Neural cell (in vitro differentiated cells): ENCODE data around the gene ZNF70. TPM values are rescaled to one million over a fixed set of nuclear protein-coding genes. Genes with fewer than 3 reads are reported as not detected.

Experiments
- H2AFZ ChIP-seq: fragments of 200-600, 300-800 bp; sonication (generic), shearing (Covaris generic); 2 replicates; pipeline ENCODE4 v1.6.0; 2014; ENCODE audit warnings: low read depth, mild to moderate bottlenecking, antibody characterized with exemption, low read length, moderate library complexity
- H3F3A ChIP-seq: fragments of 200-600 bp; shearing (Covaris generic); 2 replicates; pipeline ENCODE4 v1.6.1; 2016; ENCODE audit warnings: mild to moderate bottlenecking, moderate library complexity, mixed read lengths, antibody characterized with exemption, low read length; ENCODE audit not compliant: insufficient read depth, poor library complexity, severe bottlenecking
- H3K27ac ChIP-seq: fragments of 200-600, 300-800 bp; sonication (generic), shearing (Covaris generic); 2 replicates; pipeline ENCODE4 v1.5.1; 2014; ENCODE audit warnings: mild to moderate bottlenecking, low read length, moderate library complexity
- H3K27me3 ChIP-seq: fragments of 300-800, 200-600 bp; sonication (generic), shearing (Covaris generic); 2 replicates; pipeline ENCODE4 v1.6.0; 2014; ENCODE audit warnings: mild to moderate bottlenecking, low read depth, low read length, moderate library complexity; ENCODE audit not compliant: insufficient read depth
- H3K36me3 ChIP-seq: fragments of 300-800, 200-600 bp; sonication (generic), shearing (Covaris generic); 2 replicates; pipeline ENCODE4 v1.5.1; 2014; ENCODE audit warnings: mild to moderate bottlenecking, antibody characterized with exemption, low read length, moderate library complexity; ENCODE audit not compliant: insufficient read depth
- H3K4me2 ChIP-seq: fragments of 300-800, 200-600 bp; sonication (generic), shearing (Covaris generic); 2 replicates; pipeline ENCODE4 v1.6.0; 2014; ENCODE audit warnings: mild to moderate bottlenecking, low read length
- H3K4me3 ChIP-seq: fragments of 300-800, 200-600 bp; sonication (generic), shearing (Covaris generic); 2 replicates; pipeline ENCODE4 v1.5.1; 2014; ENCODE audit warnings: mild to moderate bottlenecking, low read length, moderate library complexity
- H3K79me2 ChIP-seq: fragments of 200-600 bp; shearing (Covaris generic); replicated peaks from 2 replicates; pipeline ENCODE4 v1.6.0; 2014; ENCODE audit warnings: mild to moderate bottlenecking, low read length, moderate library complexity; ENCODE audit not compliant: insufficient read depth
- H3K9ac ChIP-seq: fragments of 300-800, 200-600 bp; sonication (generic), shearing (Covaris generic); 2 replicates; pipeline ENCODE4 v1.6.1; 2016; ENCODE audit warnings: mild to moderate bottlenecking, low read length, mixed read lengths
- H3K9me2 ChIP-seq: fragments of 200-600 bp; shearing (Covaris generic); 2 replicates; pipeline ENCODE4 v1.6.1; 2016; ENCODE audit warnings: mild to moderate bottlenecking, low read length, mixed read lengths; ENCODE audit not compliant: insufficient read depth
- H3K9me3 ChIP-seq: fragments of 200-600, 300-800 bp; sonication (generic), shearing (Covaris generic); 2 replicates; pipeline ENCODE4 v1.6.1; 2016; ENCODE audit warnings: mild to moderate bottlenecking, mixed run types, low read length, moderate library complexity, mixed read lengths
- H4K20me1 ChIP-seq: fragments of 200-600 bp; shearing (Covaris generic); 2 replicates; pipeline ENCODE4 v1.6.1; 2016; ENCODE audit warnings: mild to moderate bottlenecking, mixed run types; ENCODE audit not compliant: insufficient read depth
- EP300 ChIP-seq: fragments of 450-650 bp; conservative IDR thresholded peaks from 2 replicates; pipeline ENCODE4 v1.6.1; 2014; ENCODE audit warnings: antibody characterized with exemption, mild to moderate bottlenecking, moderate library complexity; ENCODE audit not compliant: poor library complexity, severe bottlenecking
- EZH2 ChIP-seq: fragments of 200-600, 300-800 bp; shearing (Covaris generic), sonication (generic); IDR thresholded peaks from 2 replicates; pipeline ENCODE4 v1.6.1; 2014; ENCODE audit warnings: antibody characterized with exemption, low read length, borderline replicate concordance, mild to moderate bottlenecking; ENCODE audit not compliant: insufficient read depth, poor library complexity, severe bottlenecking
- MXI1 ChIP-seq: fragments of 450-650 bp; conservative IDR thresholded peaks from 2 replicates; pipeline ENCODE4 v1.6.1; 2014; ENCODE audit warnings: antibody characterized with exemption, mild to moderate bottlenecking; ENCODE audit not compliant: poor library complexity, severe bottlenecking
- POLR2AphosphoS5 ChIP-seq: IDR thresholded peaks from 2 replicates; pipeline ENCODE4 v1.6.1; 2012
- RAD21 ChIP-seq: fragments of 450-650 bp; conservative IDR thresholded peaks from 2 replicates; pipeline ENCODE4 v1.6.1; 2014; ENCODE audit warnings: antibody characterized with exemption, mild to moderate bottlenecking, moderate library complexity
- SMC3 ChIP-seq: fragments of 450-650 bp; conservative IDR thresholded peaks from 2 replicates; pipeline ENCODE4 v1.6.1; 2014; ENCODE audit warnings: antibody characterized with exemption, mild to moderate bottlenecking, moderate library complexity; ENCODE audit not compliant: poor library complexity
- TAF1 ChIP-seq: IDR thresholded peaks from 2 replicates; pipeline ENCODE4 v1.6.1; 2012; ENCODE audit warnings: low read depth
- polyA plus RNA-seq: library from polyadenylated mRNA; depleted of rRNA; stranded (reverse); fragments of >200 nt; gene quantifications from 2 replicates; pipeline ENCODE4 v1.2.3, GENCODE V29; 2014
- TF ChIP-seq, protein P1 (sequence below): fragments of 450-650 bp; IDR thresholded peaks from 2 replicates; pipeline ENCODE4 v1.5.1; 2014; ENCODE audit warnings: antibody characterized with exemption, mild to moderate bottlenecking, moderate library complexity; ENCODE audit not compliant: poor library complexity, severe bottlenecking
- TF ChIP-seq, protein P2 (sequence below): IDR thresholded peaks from 2 replicates; pipeline ENCODE4 v1.6.1; 2012; ENCODE audit warnings: borderline replicate concordance

Gene ZNF70
- polyA plus RNA-seq, 1 donor from 2014 or later, result 1.3 TPM

DNA sequence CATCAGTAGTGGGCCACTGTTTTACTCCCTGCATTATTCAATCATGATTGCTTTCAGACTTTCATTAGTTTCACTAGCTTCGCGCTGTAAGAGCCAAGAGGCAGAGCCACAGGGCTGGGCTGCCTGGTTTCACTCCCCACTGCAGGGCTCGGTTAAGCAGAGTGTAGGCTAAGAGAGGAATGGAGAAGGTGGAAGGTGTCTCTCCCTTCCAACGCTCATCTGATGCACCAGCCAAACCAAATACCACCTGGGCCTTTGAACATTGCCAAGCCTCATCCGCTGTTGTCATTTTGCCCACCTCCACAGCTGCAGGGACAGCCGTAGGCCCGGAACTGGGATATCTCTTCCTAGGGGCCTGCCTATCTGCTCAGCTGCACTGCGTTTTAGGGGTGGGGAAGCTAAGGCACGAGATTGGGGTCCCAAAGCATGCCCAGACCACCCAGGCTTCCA is 35.4 kb upstream of the ZNF70 start:
- H3K27me3 ChIP-seq, result no peaks in the 10 kb centered on the region
- peak overlapping the region; percentile 99 for H3K27ac ChIP-seq
- peak overlapping the region; percentile 92 for H2AFZ ChIP-seq
- H3K4me2 ChIP-seq, result peak overlapping the region; percentile 81
- H3K9ac ChIP-seq, result peak overlapping the region; percentile 100
- peaks cover 39% of the 10 kb centered on the region for H3K79me2 ChIP-seq
- H3K9me2 ChIP-seq, result no peaks in the 10 kb centered on the region
- TF ChIP-seq POLR2AphosphoS5 (no peak), TAF1 (no peak), MXI1 (no peak), EZH2 (no peak), RAD21 (no peak), EP300 (no peak), SMC3 (no peak)
- TF ChIP-seq, protein P1, sequence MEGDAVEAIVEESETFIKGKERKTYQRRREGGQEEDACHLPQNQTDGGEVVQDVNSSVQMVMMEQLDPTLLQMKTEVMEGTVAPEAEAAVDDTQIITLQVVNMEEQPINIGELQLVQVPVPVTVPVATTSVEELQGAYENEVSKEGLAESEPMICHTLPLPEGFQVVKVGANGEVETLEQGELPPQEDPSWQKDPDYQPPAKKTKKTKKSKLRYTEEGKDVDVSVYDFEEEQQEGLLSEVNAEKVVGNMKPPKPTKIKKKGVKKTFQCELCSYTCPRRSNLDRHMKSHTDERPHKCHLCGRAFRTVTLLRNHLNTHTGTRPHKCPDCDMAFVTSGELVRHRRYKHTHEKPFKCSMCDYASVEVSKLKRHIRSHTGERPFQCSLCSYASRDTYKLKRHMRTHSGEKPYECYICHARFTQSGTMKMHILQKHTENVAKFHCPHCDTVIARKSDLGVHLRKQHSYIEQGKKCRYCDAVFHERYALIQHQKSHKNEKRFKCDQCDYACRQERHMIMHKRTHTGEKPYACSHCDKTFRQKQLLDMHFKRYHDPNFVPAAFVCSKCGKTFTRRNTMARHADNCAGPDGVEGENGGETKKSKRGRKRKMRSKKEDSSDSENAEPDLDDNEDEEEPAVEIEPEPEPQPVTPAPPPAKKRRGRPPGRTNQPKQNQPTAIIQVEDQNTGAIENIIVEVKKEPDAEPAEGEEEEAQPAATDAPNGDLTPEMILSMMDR, result no peak
- TF ChIP-seq, protein P2, sequence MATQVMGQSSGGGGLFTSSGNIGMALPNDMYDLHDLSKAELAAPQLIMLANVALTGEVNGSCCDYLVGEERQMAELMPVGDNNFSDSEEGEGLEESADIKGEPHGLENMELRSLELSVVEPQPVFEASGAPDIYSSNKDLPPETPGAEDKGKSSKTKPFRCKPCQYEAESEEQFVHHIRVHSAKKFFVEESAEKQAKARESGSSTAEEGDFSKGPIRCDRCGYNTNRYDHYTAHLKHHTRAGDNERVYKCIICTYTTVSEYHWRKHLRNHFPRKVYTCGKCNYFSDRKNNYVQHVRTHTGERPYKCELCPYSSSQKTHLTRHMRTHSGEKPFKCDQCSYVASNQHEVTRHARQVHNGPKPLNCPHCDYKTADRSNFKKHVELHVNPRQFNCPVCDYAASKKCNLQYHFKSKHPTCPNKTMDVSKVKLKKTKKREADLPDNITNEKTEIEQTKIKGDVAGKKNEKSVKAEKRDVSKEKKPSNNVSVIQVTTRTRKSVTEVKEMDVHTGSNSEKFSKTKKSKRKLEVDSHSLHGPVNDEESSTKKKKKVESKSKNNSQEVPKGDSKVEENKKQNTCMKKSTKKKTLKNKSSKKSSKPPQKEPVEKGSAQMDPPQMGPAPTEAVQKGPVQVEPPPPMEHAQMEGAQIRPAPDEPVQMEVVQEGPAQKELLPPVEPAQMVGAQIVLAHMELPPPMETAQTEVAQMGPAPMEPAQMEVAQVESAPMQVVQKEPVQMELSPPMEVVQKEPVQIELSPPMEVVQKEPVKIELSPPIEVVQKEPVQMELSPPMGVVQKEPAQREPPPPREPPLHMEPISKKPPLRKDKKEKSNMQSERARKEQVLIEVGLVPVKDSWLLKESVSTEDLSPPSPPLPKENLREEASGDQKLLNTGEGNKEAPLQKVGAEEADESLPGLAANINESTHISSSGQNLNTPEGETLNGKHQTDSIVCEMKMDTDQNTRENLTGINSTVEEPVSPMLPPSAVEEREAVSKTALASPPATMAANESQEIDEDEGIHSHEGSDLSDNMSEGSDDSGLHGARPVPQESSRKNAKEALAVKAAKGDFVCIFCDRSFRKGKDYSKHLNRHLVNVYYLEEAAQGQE, result no peak
- H3K4me3 ChIP-seq, result peak overlapping the region; percentile 83
- no peaks in the 10 kb centered on the region for H3K36me3 ChIP-seq
- no peaks in the 10 kb centered on the region for H4K20me1 ChIP-seq
- no peaks in the 10 kb centered on the region for H3K9me3 ChIP-seq
- H3F3A ChIP-seq, result no peaks in the 10 kb centered on the region

DNA sequence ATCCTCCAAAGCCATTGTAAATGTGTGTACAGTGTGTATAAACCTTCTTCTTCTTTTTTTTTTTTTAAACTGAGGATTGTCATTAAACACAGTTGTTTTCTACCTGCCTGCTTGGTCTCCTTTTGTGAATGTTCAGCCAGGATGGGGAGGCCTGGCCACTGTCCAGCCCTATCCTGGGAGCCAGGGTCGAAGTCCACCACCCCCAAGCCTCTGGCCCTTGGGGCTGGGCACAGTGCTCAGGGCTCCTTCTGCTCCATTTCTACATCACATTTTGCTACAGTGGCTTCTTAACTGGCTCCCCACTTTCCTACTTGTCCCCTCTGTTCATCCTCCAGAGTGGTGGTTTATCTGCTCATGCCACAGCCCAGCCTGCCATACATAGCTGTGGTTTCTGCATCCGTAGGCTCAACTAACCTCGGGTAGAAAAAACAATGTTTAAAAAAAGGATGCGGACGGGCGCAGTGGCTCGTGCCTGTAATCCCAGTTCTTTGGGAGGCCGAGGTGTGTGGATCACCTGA is 33.4 kb upstream of the ZNF70 start:
- Histone ChIP-seq H3K36me3 (no peaks in the 10 kb centered on the region), H4K20me1 (no peaks in the 10 kb centered on the region), H2AFZ (no peak overlapping the region), H3K4me2 (no peak overlapping the region), H3K79me2 (peaks cover 19% of the 10 kb centered on the region), H3K4me3 (no peak overlapping the region), H3K27ac (no peak overlapping the region), H3F3A (no peaks in the 10 kb centered on the region), H3K9me3 (no peaks in the 10 kb centered on the region), H3K9ac (no peak overlapping the region), H3K27me3 (no peaks in the 10 kb centered on the region), H3K9me2 (no peaks in the 10 kb centered on the region)
- TF ChIP-seq MXI1 (no peak), TAF1 (no peak), EP300 (no peak), POLR2AphosphoS5 (no peak), EZH2 (no peak), SMC3 (no peak), RAD21 (no peak)
- TF ChIP-seq, protein P1, result no peak
- TF ChIP-seq, protein P2, result no peak
